A673 (cell line): ENCODE data around the gene PRRT3. TPM values are rescaled to one million over a fixed set of nuclear protein-coding genes. Genes with fewer than 3 reads are reported as not detected.

ENCODE experiments used
- BruUV-seq: library from RNA; stranded (reverse); fragments of 400-500 nt; replicated peaks from 2 replicates; lab custom pipeline; 2021; lab: Mats Ljungman, UMichigan
- CTCF ChIA-PET: fragments of 300-600 bp; sonication (Branson Sonifier 250); formaldehyde crosslinking; loops from one replicate; lab custom pipeline; 2022; ENCODE audit warnings: antibody characterized with exemption; lab: Charles Lee
- POLR2A ChIA-PET: fragments of 300-600 bp; sonication (Branson Sonifier 250); formaldehyde crosslinking; loops from one replicate; lab custom pipeline; 2022; ENCODE audit warnings: antibody characterized with exemption; ENCODE audit not compliant: low non-redundant PET; lab: Charles Lee
- DNase-seq: peaks from one replicate; pipeline ENCODE4 v3.0.0-alpha.2; 2015; ENCODE audit warnings: low spot score
- H3K27ac ChIP-seq: fragments of 200-600 bp; sonication (generic); 2 replicates; pipeline ENCODE4 v1.5.1; 2016; ENCODE audit warnings: mixed run types, low read depth, mild to moderate bottlenecking, mixed read lengths, antibody characterized with exemption, low read length; ENCODE audit not compliant: poor library complexity, severe bottlenecking
- H3K27me3 ChIP-seq: fragments of 200-600 bp; sonication (generic); replicated peaks from 2 replicates; pipeline ENCODE4 v1.6.1; 2017; ENCODE audit warnings: mixed run types, low read depth, mild to moderate bottlenecking, mixed read lengths, antibody characterized with exemption, low read length; ENCODE audit not compliant: insufficient read depth, poor library complexity
- H3K36me3 ChIP-seq: fragments of 200-600 bp; sonication (generic); 2 replicates; pipeline ENCODE4 v1.6.1; 2016; ENCODE audit warnings: mixed run types, mild to moderate bottlenecking, mixed read lengths, antibody characterized with exemption, low read length; ENCODE audit not compliant: insufficient read depth, poor library complexity, severe bottlenecking
- H3K4me1 ChIP-seq: fragments of 200-600 bp; sonication (generic); 2 replicates; pipeline ENCODE4 v1.6.1; 2017; ENCODE audit warnings: mixed run types, mild to moderate bottlenecking, mixed read lengths, antibody characterized with exemption, low read length; ENCODE audit not compliant: insufficient read depth, poor library complexity, severe bottlenecking
- H3K4me3 ChIP-seq: fragments of 200-600 bp; sonication (generic); 2 replicates; pipeline ENCODE4 v1.5.1; 2016; ENCODE audit warnings: low read depth, mixed run types, mild to moderate bottlenecking, mixed read lengths, low read length; ENCODE audit not compliant: poor library complexity, severe bottlenecking
- H3K9me3 ChIP-seq: fragments of 200-600 bp; sonication (generic); 2 replicates; pipeline ENCODE4 v1.6.1; 2016; ENCODE audit warnings: mixed run types, low read depth, mild to moderate bottlenecking, mixed read lengths, antibody characterized with exemption, low read length; ENCODE audit not compliant: poor library complexity, severe bottlenecking
- EZH2 ChIP-seq: fragments of 200-600 bp; sonication (generic); IDR thresholded peaks from 2 replicates; pipeline ENCODE4 v1.6.1; 2017; ENCODE audit warnings: borderline replicate concordance, low read depth, mild to moderate bottlenecking, mixed read lengths, antibody characterized with exemption, low read length; ENCODE audit not compliant: poor library complexity, severe bottlenecking
- intact Hi-C: fragments of 100-400 bp; cut with micrococcal nuclease; formaldehyde crosslinking; loops from one replicate; pipeline ENCODE4 v1.10.0; 2022; ENCODE audit not compliant: unreplicated experiment
- total RNA-seq: library from RNA; stranded (reverse); gene quantifications from 2 replicates; pipeline ENCODE4 v1.2.3, GENCODE V29; 2021
- TF ChIP-seq, protein P1 (sequence below): fragments of 300-800, 200-600 bp; sonication (generic); conservative IDR thresholded peaks from 2 replicates; pipeline ENCODE4 v1.5.1; 2017; ENCODE audit warnings: low read depth, mild to moderate bottlenecking, antibody characterized with exemption, low read length, moderate library complexity, mixed read lengths

The PRRT3 gene
- total RNA-seq, 1 experiment from 2014 or later, result 1.1 TPM

DNA sequence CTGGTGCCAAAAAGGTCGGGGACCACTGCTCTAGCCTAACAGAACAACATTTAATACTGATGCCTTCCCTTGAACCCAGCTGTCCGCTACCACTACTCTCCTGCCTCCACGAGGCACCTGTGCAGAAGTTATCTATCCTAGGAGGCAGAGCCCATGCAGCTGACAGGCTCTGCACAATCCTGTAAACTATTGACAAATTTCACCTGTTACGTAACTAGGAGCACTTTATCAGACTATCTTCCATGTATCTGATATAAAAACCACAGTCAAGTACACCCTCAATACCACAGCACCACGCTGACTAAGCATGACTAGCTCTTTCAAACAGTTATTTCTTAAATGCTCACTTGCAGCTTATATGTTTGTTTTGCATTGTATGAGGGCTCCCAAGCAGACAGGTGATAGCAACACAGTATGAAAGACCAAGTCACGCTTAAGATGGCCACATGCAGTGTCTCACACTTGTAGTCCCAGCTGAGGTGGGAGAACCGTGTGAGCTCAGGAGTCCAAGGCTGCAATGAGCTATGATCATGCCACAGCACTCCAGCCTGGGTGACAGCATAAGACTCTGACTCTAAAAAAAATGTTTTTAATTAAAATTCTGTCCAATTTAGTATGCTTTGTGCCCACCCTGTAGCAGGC, 39.8 kb downstream of the PRRT3 start:
- no peak for DNase-seq
- TF ChIP-seq, protein P1, sequence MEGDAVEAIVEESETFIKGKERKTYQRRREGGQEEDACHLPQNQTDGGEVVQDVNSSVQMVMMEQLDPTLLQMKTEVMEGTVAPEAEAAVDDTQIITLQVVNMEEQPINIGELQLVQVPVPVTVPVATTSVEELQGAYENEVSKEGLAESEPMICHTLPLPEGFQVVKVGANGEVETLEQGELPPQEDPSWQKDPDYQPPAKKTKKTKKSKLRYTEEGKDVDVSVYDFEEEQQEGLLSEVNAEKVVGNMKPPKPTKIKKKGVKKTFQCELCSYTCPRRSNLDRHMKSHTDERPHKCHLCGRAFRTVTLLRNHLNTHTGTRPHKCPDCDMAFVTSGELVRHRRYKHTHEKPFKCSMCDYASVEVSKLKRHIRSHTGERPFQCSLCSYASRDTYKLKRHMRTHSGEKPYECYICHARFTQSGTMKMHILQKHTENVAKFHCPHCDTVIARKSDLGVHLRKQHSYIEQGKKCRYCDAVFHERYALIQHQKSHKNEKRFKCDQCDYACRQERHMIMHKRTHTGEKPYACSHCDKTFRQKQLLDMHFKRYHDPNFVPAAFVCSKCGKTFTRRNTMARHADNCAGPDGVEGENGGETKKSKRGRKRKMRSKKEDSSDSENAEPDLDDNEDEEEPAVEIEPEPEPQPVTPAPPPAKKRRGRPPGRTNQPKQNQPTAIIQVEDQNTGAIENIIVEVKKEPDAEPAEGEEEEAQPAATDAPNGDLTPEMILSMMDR, result no peak
- no peak for TF ChIP-seq EZH2
- CTCF ChIA-PET, result no interaction called here
- Histone ChIP-seq H3K4me1 (peaks cover 26% of the 10 kb centered on the region), H3K27me3 (no peaks in the 10 kb centered on the region), H3K36me3 (no peaks in the 10 kb centered on the region), H3K27ac (no peak overlapping the region), H3K4me3 (no peak overlapping the region), H3K9me3 (no peaks in the 10 kb centered on the region)
- POLR2A ChIA-PET, result interaction anchor here (0.6 kb wide), 1 partner anchor 754 kb away, joined by 3 read pairs; no protein-coding TSS in a partner anchor
- intact Hi-C loops, result no loop called here
- BruUV-seq, result no TSS peak

DNA sequence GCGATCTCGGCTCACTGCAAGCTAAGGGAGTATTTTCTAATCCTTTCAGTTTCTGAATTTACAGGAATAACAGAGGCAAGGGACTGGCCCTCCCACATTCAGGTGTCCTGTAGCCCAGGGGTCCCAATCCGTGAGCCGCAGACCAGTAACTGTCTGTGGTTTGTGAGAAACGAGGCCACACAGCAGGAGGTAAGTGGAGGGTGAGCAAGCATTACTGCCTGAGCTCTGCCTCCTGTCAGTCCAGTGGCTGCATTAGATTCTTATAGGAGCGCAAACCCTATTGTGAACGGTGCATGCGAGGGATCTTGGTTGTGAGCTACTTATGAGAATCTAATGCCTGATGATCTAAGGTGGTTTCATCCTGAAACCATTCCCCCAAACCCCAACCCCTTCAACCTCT, 40.3 kb downstream of the PRRT3 start:
- no peak for DNase-seq
- H3K27me3 ChIP-seq, result no peaks in the 10 kb centered on the region
- TF ChIP-seq, protein P1, result no peak
- TF ChIP-seq EZH2, result no peak
- ChIA-PET CTCF (no interaction called here), POLR2A (interaction anchor here (0.6 kb wide), 1 partner anchor 753 kb away, joined by 3 read pairs; no protein-coding TSS in a partner anchor)
- intact Hi-C loops, result no loop called here
- H3K27ac ChIP-seq, result no peak overlapping the region
- H3K9me3 ChIP-seq, result no peaks in the 10 kb centered on the region
- no TSS peak for BruUV-seq
- H3K4me3 ChIP-seq, result no peak overlapping the region
- peaks cover 22% of the 10 kb centered on the region for H3K4me1 ChIP-seq
- no peaks in the 10 kb centered on the region for H3K36me3 ChIP-seq

DNA sequence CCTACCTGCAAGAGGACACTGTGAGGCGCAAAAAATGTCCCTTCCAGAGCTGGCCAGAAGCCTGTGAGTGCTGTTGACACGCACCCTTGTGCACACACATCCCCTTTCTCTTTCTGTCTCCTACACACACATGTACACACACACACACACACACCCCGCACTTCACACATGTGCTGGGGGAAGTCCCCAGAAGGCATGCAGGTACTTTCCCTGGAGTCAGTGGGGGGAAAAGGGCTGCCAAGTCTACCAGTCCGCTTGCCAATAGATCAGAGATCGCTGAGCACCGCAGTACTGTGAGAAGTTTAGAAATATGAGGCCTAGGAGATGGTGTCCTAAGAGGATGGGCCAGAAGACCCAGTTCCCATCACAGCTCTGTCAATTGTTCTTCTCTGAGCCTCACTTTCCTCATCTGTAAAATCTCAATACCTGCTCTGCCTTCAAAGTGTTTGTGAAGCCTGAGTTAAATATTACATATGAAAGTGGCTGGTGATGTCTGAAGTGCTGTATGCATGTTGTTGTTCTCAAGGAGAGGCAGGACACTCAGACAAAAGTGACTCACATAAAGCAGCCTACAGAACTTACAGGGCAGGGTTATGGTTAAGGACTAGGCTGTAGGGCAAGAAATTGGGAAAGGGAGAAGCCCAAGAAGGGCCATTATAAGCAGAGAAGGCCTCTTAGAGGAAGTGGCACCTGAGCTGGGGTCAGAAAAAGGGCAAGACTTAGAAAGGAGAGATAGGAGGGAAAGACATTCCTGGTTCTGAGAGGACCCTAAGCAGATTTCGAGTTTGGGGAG, 42.8 kb downstream of the PRRT3 start:
- no peaks in the 10 kb centered on the region for H3K9me3 ChIP-seq
- BruUV-seq, result no TSS peak
- no peak overlapping the region for H3K4me3 ChIP-seq
- TF ChIP-seq EZH2, result no peak
- TF ChIP-seq, protein P1, result no peak
- H3K4me1 ChIP-seq, result peaks cover 2% of the 10 kb centered on the region
- DNase-seq, result no peak
- CTCF ChIA-PET, result no interaction called here
- POLR2A ChIA-PET, result no interaction called here
- H3K27me3 ChIP-seq, result no peaks in the 10 kb centered on the region
- H3K27ac ChIP-seq, result no peak overlapping the region
- no peaks in the 10 kb centered on the region for H3K36me3 ChIP-seq
- intact Hi-C loops, result no loop called here
